MV-4-11 (cell line): ENCODE results near the gene CFAP99.
"Not testable (repeated sequence)": the region's sequence is repeated elsewhere in the genome, so short reads cannot be mapped to it uniquely, and the experiment has no call there.

Experiments
- DNase-seq: peaks from one replicate; lab custom pipeline; 2025; lab: John Stamatoyannopoulos, UW

The CFAP99 gene

GRCh38 chr4:2446656-2447564, 28.2 kb downstream of the CFAP99 start:
- DNase-seq: no peak

- DNase-seq: no peak
Observed at GRCh38 chr4:2448589-2448988, 29.8 kb downstream of the CFAP99 start.

- no peak for DNase-seq
Observed at GRCh38 chr4:2449051-2449450, 30.3 kb downstream of the CFAP99 start.

GRCh38 chr4:2449511-2450392, 31.0 kb downstream of the CFAP99 start:
- DNase-seq: no peak

- no peak for DNase-seq
Observed at GRCh38 chr4:2450394-2451035, 31.8 kb downstream of the CFAP99 start.

GRCh38 chr4:2451036-2451520, 32.3 kb downstream of the CFAP99 start:
- no peak for DNase-seq

GRCh38 chr4:2451821-2452785, 33.3 kb downstream of the CFAP99 start:
- no peak for DNase-seq

- no peak for DNase-seq
Observed at GRCh38 chr4:2457481-2458295, 38.9 kb downstream of the CFAP99 start.

- DNase-seq: no peak
Observed at GRCh38 chr4:2458546-2459491, 40.1 kb downstream of the CFAP99 start.

- no peak for DNase-seq
Observed at GRCh38 chr4:2459589-2460349, 41.0 kb downstream of the CFAP99 start.

GRCh38 chr4:2461246-2461960, 42.6 kb downstream of the CFAP99 start:
- no peak for DNase-seq

- DNase-seq: peak; percentile 49
Observed at GRCh38 chr4:2462218-2462991, 43.6 kb downstream of the CFAP99 start.

GRCh38 chr4:2462992-2463762, 44.4 kb downstream of the CFAP99 start:
- no peak for DNase-seq

GRCh38 chr4:2465032-2465431, 46.3 kb downstream of the CFAP99 start:
- no peak for DNase-seq

GRCh38 chr4:2465544-2465943, 46.8 kb downstream of the CFAP99 start:
- not testable (repeated sequence) for DNase-seq
